ENCODE measurements around the gene HPX.

DNA sequence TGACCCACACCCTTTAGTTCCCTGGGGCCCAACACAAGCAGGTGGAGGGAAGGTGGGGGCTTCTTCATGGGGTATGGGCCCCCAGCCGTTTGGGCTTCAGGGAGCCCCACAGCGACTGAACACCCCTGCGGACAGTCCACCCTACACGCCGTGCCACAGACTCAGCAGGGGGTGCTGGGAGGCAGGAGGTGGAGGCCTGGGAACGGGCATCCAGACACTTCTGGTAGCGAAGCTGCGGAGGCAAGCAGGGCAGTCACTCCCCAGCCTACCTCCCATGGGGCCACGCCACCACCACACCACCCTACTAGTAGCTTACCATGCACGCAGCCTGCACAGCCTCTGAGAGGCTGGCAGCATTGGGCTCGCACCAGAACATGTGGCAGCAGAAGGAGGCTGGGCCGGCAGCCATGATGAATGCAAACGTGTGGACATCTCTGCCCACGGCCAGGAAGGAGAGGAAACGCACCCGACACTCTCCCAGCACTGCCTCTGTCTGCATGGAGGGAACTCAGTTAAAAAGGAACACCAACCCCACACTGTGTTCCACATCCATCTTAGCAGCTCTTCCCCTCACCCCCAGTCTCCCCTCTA is 45.2 kb downstream of the HPX start:
- TF ChIP-seq, protein P1, sequence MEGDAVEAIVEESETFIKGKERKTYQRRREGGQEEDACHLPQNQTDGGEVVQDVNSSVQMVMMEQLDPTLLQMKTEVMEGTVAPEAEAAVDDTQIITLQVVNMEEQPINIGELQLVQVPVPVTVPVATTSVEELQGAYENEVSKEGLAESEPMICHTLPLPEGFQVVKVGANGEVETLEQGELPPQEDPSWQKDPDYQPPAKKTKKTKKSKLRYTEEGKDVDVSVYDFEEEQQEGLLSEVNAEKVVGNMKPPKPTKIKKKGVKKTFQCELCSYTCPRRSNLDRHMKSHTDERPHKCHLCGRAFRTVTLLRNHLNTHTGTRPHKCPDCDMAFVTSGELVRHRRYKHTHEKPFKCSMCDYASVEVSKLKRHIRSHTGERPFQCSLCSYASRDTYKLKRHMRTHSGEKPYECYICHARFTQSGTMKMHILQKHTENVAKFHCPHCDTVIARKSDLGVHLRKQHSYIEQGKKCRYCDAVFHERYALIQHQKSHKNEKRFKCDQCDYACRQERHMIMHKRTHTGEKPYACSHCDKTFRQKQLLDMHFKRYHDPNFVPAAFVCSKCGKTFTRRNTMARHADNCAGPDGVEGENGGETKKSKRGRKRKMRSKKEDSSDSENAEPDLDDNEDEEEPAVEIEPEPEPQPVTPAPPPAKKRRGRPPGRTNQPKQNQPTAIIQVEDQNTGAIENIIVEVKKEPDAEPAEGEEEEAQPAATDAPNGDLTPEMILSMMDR (IDR thresholded peaks at IDR 0.05), result no peak
- TF ChIP-seq ZFX (IDR thresholded peaks at IDR 0.05; ENCODE audit: borderline replicate concordance), result no peak
